CD8-positive, alpha-beta memory T cell (primary cell): ENCODE results near the gene UBE2E1. TPM values are rescaled to one million over a fixed set of nuclear protein-coding genes. Genes with fewer than 3 reads are reported as not detected.
"Not testable (repeated sequence)": the region's sequence is repeated elsewhere in the genome, so short reads cannot be mapped to it uniquely, and the experiment has no call there.

Source experiments
- CTCF ChIA-PET: fragments of 350-600 bp; sonication (Branson Sonifier 250); formaldehyde crosslinking; loops from one replicate; lab custom pipeline; 2021; ENCODE audit warnings: antibody characterized with exemption; lab: Charles Lee
- POLR2A ChIA-PET: fragments of 350-600 bp; sonication (Branson Sonifier 250); formaldehyde crosslinking; loops from one replicate; lab custom pipeline; 2021; ENCODE audit warnings: antibody characterized with exemption; lab: Charles Lee
- DNase-seq, 5 donors: peaks; one replicate each; pipeline versions ENCODE4 v3.0.0 to v3.0.0-alpha.2; 2020 to 2022; ENCODE audit warnings: mixed read lengths in 1 of 5
- H3K27ac ChIP-seq: one replicate; pipeline ENCODE4 v1.7.0; 2013; ENCODE audit warnings: low read depth, mild to moderate bottlenecking, low read length, moderate library complexity
- H3K27me3 ChIP-seq: 2 replicates; pipeline ENCODE4 v1.7.0; 2013; ENCODE audit warnings: low read length, mild to moderate bottlenecking; ENCODE audit not compliant: insufficient read depth, poor library complexity, severe bottlenecking
- H3K36me3 ChIP-seq: 2 replicates; pipeline ENCODE4 v1.7.0; 2013; ENCODE audit warnings: mild to moderate bottlenecking, low read length, moderate library complexity; ENCODE audit not compliant: insufficient read depth
- H3K4me1 ChIP-seq: 2 replicates; pipeline ENCODE4 v1.7.0; 2013; ENCODE audit warnings: mild to moderate bottlenecking, low read length, moderate library complexity; ENCODE audit not compliant: insufficient read depth
- H3K4me3 ChIP-seq: 2 replicates; pipeline ENCODE4 v1.7.0; 2013; ENCODE audit warnings: mild to moderate bottlenecking, low read length
- H3K9me3 ChIP-seq: 2 replicates; pipeline ENCODE4 v1.7.0; 2013; ENCODE audit warnings: mild to moderate bottlenecking, low read length
- H3K27ac Mint-ChIP-seq, 8 donors: one replicate each; pipeline ENCODE4 v1.8.0; 2020 to 2021; ENCODE audit warnings: mixed read lengths in 8 of 8, mild to moderate bottlenecking in 6 of 8, inconsistent platforms in 3 of 8, moderate library complexity in 3 of 8
- H3K27me3 Mint-ChIP-seq, 2 donors: one replicate each; pipeline ENCODE4 v1.8.0; 2020 to 2021; ENCODE audit warnings: mixed read lengths in 2 of 2, mild to moderate bottlenecking in 1 of 2, moderate library complexity in 1 of 2
- H3K36me3 Mint-ChIP-seq, 3 donors: one replicate each; pipeline ENCODE4 v1.8.0; 2020 to 2021; ENCODE audit warnings: mixed read lengths in 3 of 3, inconsistent platforms in 1 of 3, mild to moderate bottlenecking in 1 of 3
- H3K4me1 Mint-ChIP-seq, 3 donors: one replicate each; pipeline ENCODE4 v1.8.0; 2020 to 2021; ENCODE audit warnings: mixed read lengths in 3 of 3, inconsistent platforms in 1 of 3, mild to moderate bottlenecking in 1 of 3
- H3K4me3 Mint-ChIP-seq, 7 donors: one replicate each; pipeline ENCODE4 v1.8.0; 2020 to 2021; ENCODE audit warnings: mixed read lengths in 7 of 7, mild to moderate bottlenecking in 6 of 7, moderate library complexity in 4 of 7, inconsistent platforms in 2 of 7
- H3K9me3 Mint-ChIP-seq, 5 donors: one replicate each; pipeline ENCODE4 v1.8.0; 2020 to 2022; ENCODE audit warnings: mixed read lengths in 5 of 5, mild to moderate bottlenecking in 3 of 5, moderate library complexity in 2 of 5, inconsistent platforms in 1 of 5
- polyA plus RNA-seq: library from polyadenylated mRNA; unstranded; fragments of 300-500 nt; fragmentation: Illumina TruSeq; gene quantifications from one replicate; pipeline ENCODE4 v1.2.3, GENCODE V29; 2021
- total RNA-seq, 2 experiments: library from RNA; stranded (reverse); gene quantifications; one replicate each; pipeline ENCODE4 v1.2.3, GENCODE V29; 2021

UBE2E1 gene
- total and polyA plus RNA-seq, 3 experiments from 2014 or later, result 8.1 to 50.7 (median 50.1) TPM

GRCh38 chr3:23918331-23918730 lies 112.6 kb downstream of the UBE2E1 start:
- Mint-ChIP-seq H3K4me1 (peaks cover 39 to 67% (median 57%) of the 10 kb centered on the region in 3 donors), H3K27ac (peak overlapping the region; percentile 93 to 99 (median 98)), H3K4me3 (peak overlapping the region; percentile 98 to 100 (median 99)), H3K36me3 (peaks cover 4 to 62% (median 19%) of the 10 kb centered on the region in 3 donors)
- CTCF ChIA-PET, result interaction anchor here (1.5 to 2.6 kb wide), 3 partner anchors 23 to 30 kb away, joined by 3 to 8 read pairs (median 7); no protein-coding TSS in a partner anchor
- Histone ChIP-seq H3K27ac (peak overlapping the region; percentile 88), H3K4me3 (peak overlapping the region; percentile 94), H3K4me1 (peaks cover 28% of the 10 kb centered on the region), H3K36me3 (peaks cover 20% of the 10 kb centered on the region)
- POLR2A ChIA-PET, result interaction anchor here (0.6 to 3.4 kb wide), 7 partner anchors 21 to 1730 kb away, joined by 3 to 32 read pairs (median 6); no protein-coding TSS in a partner anchor
- not testable (repeated sequence) for H3K27me3 Mint-ChIP-seq, DNase-seq, H3K27me3 ChIP-seq, H3K9me3 Mint-ChIP-seq, H3K9me3 ChIP-seq

- ChIA-PET CTCF (no interaction called here), POLR2A (interaction anchor here (3.2 kb wide), 1 partner anchor 27 kb away, joined by 31 read pairs; no protein-coding TSS in a partner anchor)
- H3K27me3 Mint-ChIP-seq, result peaks cover 0 to 5% of the 10 kb centered on the region in 2 donors
- Histone ChIP-seq H3K4me3 (no peak overlapping the region), H3K36me3 (peaks cover 20% of the 10 kb centered on the region), H3K27me3 (no peaks in the 10 kb centered on the region), H3K27ac (no peak overlapping the region), H3K9me3 (no peaks in the 10 kb centered on the region), H3K4me1 (peaks cover 28% of the 10 kb centered on the region)
- H3K4me3 Mint-ChIP-seq, result peak overlapping the region in 4 of 7 donors; percentile 29 to 100 (median 79)
- no peak for DNase-seq
- peaks cover 4 to 64% (median 19%) of the 10 kb centered on the region in 3 donors for H3K36me3 Mint-ChIP-seq
- no peaks in the 10 kb centered on the region for H3K9me3 Mint-ChIP-seq
- peak overlapping the region in 6 of 8 donors; percentile 12 to 96 (median 69) for H3K27ac Mint-ChIP-seq
- H3K4me1 Mint-ChIP-seq, result peaks cover 39 to 60% (median 50%) of the 10 kb centered on the region in 3 donors
These were observed 113.9 kb downstream of the UBE2E1 start for GRCh38 chr3:23919628-23920027.

- Mint-ChIP-seq H3K27ac (peak overlapping the region; percentile 12 to 96 (median 75)), H3K36me3 (peaks cover 4 to 66% (median 19%) of the 10 kb centered on the region in 3 donors), H3K27me3 (peaks cover 0 to 5% of the 10 kb centered on the region in 2 donors), H3K9me3 (no peaks in the 10 kb centered on the region), H3K4me3 (peak overlapping the region in 4 of 7 donors; percentile 1 to 99 (median 44)), H3K4me1 (peaks cover 39 to 54% (median 45%) of the 10 kb centered on the region in 3 donors)
- no peak for DNase-seq
- no peak overlapping the region for H3K4me3 ChIP-seq
- H3K9me3 ChIP-seq, result no peaks in the 10 kb centered on the region
- CTCF ChIA-PET, result no interaction called here
- peaks cover 20% of the 10 kb centered on the region for H3K36me3 ChIP-seq
- H3K27me3 ChIP-seq, result no peaks in the 10 kb centered on the region
- POLR2A ChIA-PET, result no interaction called here
- H3K27ac ChIP-seq, result no peak overlapping the region
- H3K4me1 ChIP-seq, result peaks cover 24% of the 10 kb centered on the region
These were observed 114.4 kb downstream of the UBE2E1 start for GRCh38 chr3:23920151-23920655.

GRCh38 chr3:23921052-23921511 lies 115.3 kb downstream of the UBE2E1 start:
- no peaks in the 10 kb centered on the region for H3K9me3 Mint-ChIP-seq
- CTCF ChIA-PET, result interaction anchor here (0.8 kb wide), 1 partner anchor 16 kb away, joined by 3 read pairs; no protein-coding TSS in a partner anchor
- Histone ChIP-seq H3K4me1 (peaks cover 15% of the 10 kb centered on the region), H3K27me3 (no peaks in the 10 kb centered on the region), H3K36me3 (peaks cover 20% of the 10 kb centered on the region), H3K9me3 (no peaks in the 10 kb centered on the region), H3K4me3 (no peak overlapping the region), H3K27ac (no peak overlapping the region)
- H3K27ac Mint-ChIP-seq, result peak overlapping the region in 7 of 8 donors; percentile 14 to 96 (median 57)
- H3K27me3 Mint-ChIP-seq, result peaks cover 0 to 2% of the 10 kb centered on the region in 2 donors
- H3K4me1 Mint-ChIP-seq, result peaks cover 32 to 45% (median 36%) of the 10 kb centered on the region in 3 donors
- H3K4me3 Mint-ChIP-seq, result peak overlapping the region in 1 of 7 donors; percentile 60
- H3K36me3 Mint-ChIP-seq, result peaks cover 4 to 66% (median 18%) of the 10 kb centered on the region in 3 donors
- POLR2A ChIA-PET, result no interaction called here
- no peak for DNase-seq

- CTCF ChIA-PET, result no interaction called here
- H3K4me1 ChIP-seq, result peaks cover 4% of the 10 kb centered on the region
These were observed 118.0 kb downstream of the UBE2E1 start for GRCh38 chr3:23923786-23924185.

GRCh38 chr3:23926246-23926645 lies 120.5 kb downstream of the UBE2E1 start:
- no peaks in the 10 kb centered on the region for H3K9me3 Mint-ChIP-seq
- ChIA-PET POLR2A (interaction anchor here (1.0 kb wide), 1 partner anchor 9 kb away, joined by 3 read pairs; the partner anchor contains the start of genes NKIRAS1 and RPL15), CTCF (interaction anchor here (1.5 kb wide), 1 partner anchor 9 kb away, joined by 3 read pairs; the partner anchor contains the start of genes NKIRAS1 and RPL15)
- peaks cover 0 to 19% (median 0%) of the 10 kb centered on the region in 3 donors for H3K36me3 Mint-ChIP-seq
- H3K36me3 ChIP-seq, result no peaks in the 10 kb centered on the region
- H3K4me1 ChIP-seq, result no peaks in the 10 kb centered on the region
- H3K27ac ChIP-seq, result no peak overlapping the region
- no peaks in the 10 kb centered on the region for H3K27me3 ChIP-seq
- H3K4me1 Mint-ChIP-seq, result no peaks in the 10 kb centered on the region
- no peak overlapping the region for H3K27ac Mint-ChIP-seq
- no peak overlapping the region for H3K4me3 Mint-ChIP-seq
- H3K27me3 Mint-ChIP-seq, result peaks cover 0 to 2% of the 10 kb centered on the region in 2 donors
- DNase-seq, result no peak
- no peaks in the 10 kb centered on the region for H3K9me3 ChIP-seq
- no peak overlapping the region for H3K4me3 ChIP-seq

More at GRCh38 chr3:23923786-23924185, 118.0 kb downstream of the UBE2E1 start:
- no peak overlapping the region for H3K27ac ChIP-seq
- POLR2A ChIA-PET, result interaction anchor here (1.2 kb wide), 1 partner anchor 14 kb away, joined by 11 read pairs; no protein-coding TSS in a partner anchor
- peaks cover 0 to 2% of the 10 kb centered on the region in 2 donors for H3K27me3 Mint-ChIP-seq
- no peak overlapping the region for H3K4me3 Mint-ChIP-seq
- DNase-seq, result no peak
- no peaks in the 10 kb centered on the region for H3K9me3 Mint-ChIP-seq
- peaks cover 15 to 21% (median 20%) of the 10 kb centered on the region in 3 donors for H3K4me1 Mint-ChIP-seq
- peaks cover 0 to 44% (median 6%) of the 10 kb centered on the region in 3 donors for H3K36me3 Mint-ChIP-seq
- H3K9me3 ChIP-seq, result no peaks in the 10 kb centered on the region
- no peaks in the 10 kb centered on the region for H3K27me3 ChIP-seq
- peaks cover 17% of the 10 kb centered on the region for H3K36me3 ChIP-seq
- peak overlapping the region in 2 of 8 donors; percentile 54 to 70 for H3K27ac Mint-ChIP-seq
- H3K4me3 ChIP-seq, result no peak overlapping the region

GRCh38 chr3:23926736-23927135 lies 121.0 kb downstream of the UBE2E1 start:
- Mint-ChIP-seq H3K4me3 (no peak overlapping the region), H3K27me3 (no peaks in the 10 kb centered on the region), H3K4me1 (no peaks in the 10 kb centered on the region), H3K27ac (no peak overlapping the region), H3K36me3 (peaks cover 0 to 14% (median 0%) of the 10 kb centered on the region in 3 donors), H3K9me3 (no peaks in the 10 kb centered on the region)
- H3K27me3 ChIP-seq, result no peaks in the 10 kb centered on the region
- no peaks in the 10 kb centered on the region for H3K9me3 ChIP-seq
- POLR2A ChIA-PET, result no interaction called here
- no peaks in the 10 kb centered on the region for H3K36me3 ChIP-seq
- CTCF ChIA-PET, result interaction anchor here (1.5 kb wide), 1 partner anchor 10 kb away, joined by 3 read pairs; the partner anchor contains the start of genes NKIRAS1 and RPL15
- H3K27ac ChIP-seq, result no peak overlapping the region
- H3K4me3 ChIP-seq, result no peak overlapping the region
- no peak for DNase-seq
- H3K4me1 ChIP-seq, result no peaks in the 10 kb centered on the region

- H3K4me3 ChIP-seq, result no peak overlapping the region
- H3K27ac Mint-ChIP-seq, result no peak overlapping the region
- H3K4me3 Mint-ChIP-seq, result no peak overlapping the region
- no peaks in the 10 kb centered on the region for H3K36me3 ChIP-seq
- no peak overlapping the region for H3K27ac ChIP-seq
- no peaks in the 10 kb centered on the region for H3K9me3 ChIP-seq
- no peaks in the 10 kb centered on the region for H3K4me1 Mint-ChIP-seq
- H3K27me3 Mint-ChIP-seq, result no peaks in the 10 kb centered on the region
- no peaks in the 10 kb centered on the region for H3K27me3 ChIP-seq
- H3K9me3 Mint-ChIP-seq, result no peaks in the 10 kb centered on the region
- peaks cover 0 to 3% (median 0%) of the 10 kb centered on the region in 3 donors for H3K36me3 Mint-ChIP-seq
- CTCF ChIA-PET, result no interaction called here
- no peaks in the 10 kb centered on the region for H3K4me1 ChIP-seq
- POLR2A ChIA-PET, result no interaction called here
- DNase-seq, result no peak
These were observed 122.8 kb downstream of the UBE2E1 start for GRCh38 chr3:23928524-23928923.
